Measurements from ENCODE around the gene HOPX. TPM values are rescaled to one million over a fixed set of nuclear protein-coding genes. Genes with fewer than 3 reads are reported as not detected.
"Not testable (repeated sequence)": the region's sequence is repeated elsewhere in the genome, so short reads cannot be mapped to it uniquely, and the experiment has no call there.

The HOPX gene
- polyA plus RNA-seq, 1 donor: 28.5 TPM

DNA sequence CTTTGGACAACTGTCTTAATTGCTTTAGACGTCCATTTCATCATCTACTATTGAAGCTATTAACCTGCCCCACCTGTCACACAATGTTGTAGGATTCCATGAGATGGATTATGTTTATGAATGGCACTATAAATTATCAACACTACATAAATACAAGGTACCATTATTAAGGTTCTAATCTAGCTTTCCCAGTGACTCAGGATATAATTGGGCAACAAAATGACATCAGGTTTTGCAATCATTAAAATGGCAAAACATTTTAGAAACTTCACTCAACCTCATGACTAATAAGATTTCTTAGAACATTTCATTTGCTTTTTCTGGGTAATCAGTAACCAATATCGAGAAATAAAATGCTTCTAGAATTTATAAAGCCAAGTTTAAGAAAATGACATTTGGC, 9.2 kb downstream of the HOPX start:
- DNase-seq: no peak
- WGBS (ENCODE audit: insufficient coverage, low lambda C conversion rate): 80% methylated on average over 1 of the region's 2 CpGs
- H3K4me1 ChIP-seq (ENCODE audit: control insufficient read depth, insufficient read depth, low read length): no peaks in the 10 kb centered on the region
- H3K27ac ChIP-seq (ENCODE audit: low read length): no peak overlapping the region
- H3K4me3 ChIP-seq (ENCODE audit: low read length): no peak overlapping the region
- H3K9me3 ChIP-seq (ENCODE audit: control insufficient read depth, low read depth, low read length): no peaks in the 10 kb centered on the region
- no peaks in the 10 kb centered on the region for H3K27me3 ChIP-seq (ENCODE audit: control insufficient read depth, insufficient read depth, low read length)
- H3K36me3 ChIP-seq (ENCODE audit: control insufficient read depth, insufficient read depth, low read length): no peaks in the 10 kb centered on the region

DNA sequence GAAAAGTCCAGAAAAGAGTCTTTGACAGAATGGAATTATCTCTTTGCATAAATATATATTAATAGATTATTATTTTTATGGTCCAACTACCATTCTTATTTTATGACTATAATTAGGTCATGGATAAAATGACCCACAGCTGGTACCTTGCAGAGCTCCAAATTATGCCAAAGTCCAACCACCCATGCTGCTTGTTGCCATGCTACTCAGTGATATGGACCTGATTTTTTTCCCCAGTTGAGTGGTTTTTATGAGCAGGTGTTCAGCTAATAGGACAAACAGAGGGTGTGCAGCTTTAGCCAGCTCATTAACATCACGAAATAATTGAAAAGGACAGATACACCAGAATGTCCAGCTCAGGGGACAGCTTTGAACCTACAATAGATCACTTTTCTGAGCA, 9.7 kb downstream of the HOPX start:
- no peaks in the 10 kb centered on the region for H3K9me3 ChIP-seq (ENCODE audit: control insufficient read depth, low read depth, low read length)
- H3K4me1 ChIP-seq (ENCODE audit: control insufficient read depth, insufficient read depth, low read length): no peaks in the 10 kb centered on the region
- no peak overlapping the region for H3K4me3 ChIP-seq (ENCODE audit: low read length)
- 20% methylated on average over 1 of the region's 1 CpG for WGBS (ENCODE audit: insufficient coverage, low lambda C conversion rate)
- H3K27ac ChIP-seq (ENCODE audit: low read length): no peak overlapping the region
- peak in 1 of 2 donors; percentile 24 for DNase-seq
- no peaks in the 10 kb centered on the region for H3K27me3 ChIP-seq (ENCODE audit: control insufficient read depth, insufficient read depth, low read length)
- H3K36me3 ChIP-seq (ENCODE audit: control insufficient read depth, insufficient read depth, low read length): no peaks in the 10 kb centered on the region

DNA sequence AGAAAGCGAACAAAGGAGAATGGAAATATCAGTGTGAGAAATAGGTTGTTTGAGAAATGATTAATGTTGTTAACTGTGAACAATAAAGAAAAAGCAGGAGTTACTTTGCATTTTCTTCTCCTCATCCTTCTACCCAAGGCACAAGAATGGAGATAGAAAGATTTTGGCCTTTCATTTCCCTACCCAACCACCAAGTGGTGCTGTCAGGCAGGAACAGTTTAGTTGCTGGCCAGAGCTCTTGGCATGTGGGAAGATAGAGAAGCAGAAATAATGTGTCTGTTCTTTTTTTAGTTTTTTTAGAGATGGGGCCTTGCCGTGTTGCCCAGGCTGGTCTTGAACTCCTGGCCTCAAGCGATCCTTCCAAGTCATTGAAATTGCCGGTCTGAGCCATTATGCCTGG, 12.8 kb downstream of the HOPX start:
- WGBS (ENCODE audit: insufficient coverage, low lambda C conversion rate): 100% methylated on average over 1 of the region's 4 CpGs
- no peak for DNase-seq

DNA sequence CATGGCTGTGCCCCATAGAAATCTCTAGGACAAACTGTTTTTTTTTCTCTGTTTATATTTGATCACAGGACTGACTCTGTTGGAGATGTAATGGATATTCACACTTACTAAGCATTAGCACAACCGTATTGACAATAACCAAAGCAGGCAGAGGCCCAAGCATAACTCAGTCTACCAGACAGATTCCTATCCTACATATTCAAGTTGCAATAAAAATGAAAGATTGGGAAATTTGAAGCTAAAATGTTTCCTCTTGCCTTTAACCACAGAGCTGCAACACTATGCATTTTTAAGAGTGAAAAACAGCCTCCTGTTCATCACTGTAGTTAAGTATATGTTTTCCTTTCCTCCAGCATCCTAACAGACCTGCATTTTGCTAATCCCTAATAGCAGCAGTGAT, 13.7 kb downstream of the HOPX start:
- not testable (repeated sequence) for H3K4me3 ChIP-seq (ENCODE audit: low read length); H3K4me1 ChIP-seq (ENCODE audit: control insufficient read depth, insufficient read depth, low read length); DNase-seq; H3K9me3 ChIP-seq (ENCODE audit: control insufficient read depth, low read depth, low read length); H3K27ac ChIP-seq (ENCODE audit: low read length); H3K27me3 ChIP-seq (ENCODE audit: control insufficient read depth, insufficient read depth, low read length); H3K36me3 ChIP-seq (ENCODE audit: control insufficient read depth, insufficient read depth, low read length)
- no CpG with 5 or more reads among the region's 1 CpG for whole genome bisulfite sequencing (ENCODE audit: insufficient coverage, low lambda C conversion rate)

More for the DNA sequence above, 12.8 kb downstream of the HOPX start:
- Histone ChIP-seq H3K4me3 (ENCODE audit: low read length) (no peak overlapping the region), H3K36me3 (ENCODE audit: control insufficient read depth, insufficient read depth, low read length) (no peaks in the 10 kb centered on the region), H3K27ac (ENCODE audit: low read length) (no peak overlapping the region), H3K9me3 (ENCODE audit: control insufficient read depth, low read depth, low read length) (no peaks in the 10 kb centered on the region), H3K4me1 (ENCODE audit: control insufficient read depth, insufficient read depth, low read length) (no peaks in the 10 kb centered on the region), H3K27me3 (ENCODE audit: control insufficient read depth, insufficient read depth, low read length) (no peaks in the 10 kb centered on the region)

DNA sequence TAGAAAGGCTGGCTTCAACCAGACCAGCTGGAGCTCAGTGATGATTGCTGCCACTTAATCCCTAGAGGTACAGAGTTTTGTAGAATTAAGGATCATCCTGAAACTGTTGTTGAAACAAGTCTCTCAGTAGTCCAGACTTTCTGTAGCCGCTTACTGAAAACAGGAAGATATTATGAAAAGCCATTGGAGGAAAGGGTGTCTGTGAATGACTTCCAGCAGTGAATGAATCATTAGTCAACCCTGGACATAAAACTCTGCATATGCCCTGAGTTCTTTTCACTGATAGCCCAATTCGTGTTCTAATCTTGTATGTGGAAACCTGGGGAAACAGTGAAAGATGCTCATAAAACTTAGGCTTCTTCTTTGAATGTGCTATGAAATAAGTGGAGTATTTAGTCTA, 14.8 kb downstream of the HOPX start:
- H3K4me1 ChIP-seq (ENCODE audit: control insufficient read depth, insufficient read depth, low read length): no peaks in the 10 kb centered on the region
- no peaks in the 10 kb centered on the region for H3K36me3 ChIP-seq (ENCODE audit: control insufficient read depth, insufficient read depth, low read length)
- no peak overlapping the region for H3K4me3 ChIP-seq (ENCODE audit: low read length)
- no peaks in the 10 kb centered on the region for H3K27me3 ChIP-seq (ENCODE audit: control insufficient read depth, insufficient read depth, low read length)
- no peak overlapping the region for H3K27ac ChIP-seq (ENCODE audit: low read length)
- 80% methylated on average over 1 of the region's 2 CpGs for WGBS (ENCODE audit: insufficient coverage, low lambda C conversion rate)
- DNase-seq: no peak
- H3K9me3 ChIP-seq (ENCODE audit: control insufficient read depth, low read depth, low read length): no peaks in the 10 kb centered on the region

DNA sequence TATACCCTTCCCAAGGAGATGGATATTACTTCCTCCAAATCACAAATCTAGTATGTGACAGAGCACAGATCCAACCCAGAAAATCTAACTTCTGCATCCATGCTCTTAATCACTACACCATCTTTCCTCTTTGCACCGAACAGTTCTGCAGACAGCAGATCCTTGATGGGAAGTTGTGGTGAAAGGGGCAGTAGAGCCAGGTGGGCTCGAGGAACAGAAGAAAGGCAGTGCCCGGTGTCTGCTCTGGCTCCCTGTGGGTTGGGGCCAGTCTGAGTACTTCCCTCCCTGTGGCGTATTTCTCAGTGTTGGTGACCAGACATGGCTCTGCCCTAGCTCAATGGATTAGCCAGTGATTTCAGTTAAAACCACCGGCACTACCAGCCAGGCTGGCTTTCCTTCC, 15.3 kb downstream of the HOPX start:
- Histone ChIP-seq H3K27me3 (ENCODE audit: control insufficient read depth, insufficient read depth, low read length) (no peaks in the 10 kb centered on the region), H3K36me3 (ENCODE audit: control insufficient read depth, insufficient read depth, low read length) (no peaks in the 10 kb centered on the region), H3K4me1 (ENCODE audit: control insufficient read depth, insufficient read depth, low read length) (no peaks in the 10 kb centered on the region), H3K27ac (ENCODE audit: low read length) (no peak overlapping the region), H3K9me3 (ENCODE audit: control insufficient read depth, low read depth, low read length) (no peaks in the 10 kb centered on the region), H3K4me3 (ENCODE audit: low read length) (no peak overlapping the region)
- no peak for DNase-seq
- no CpG with 5 or more reads among the region's 5 CpGs for WGBS (ENCODE audit: insufficient coverage, low lambda C conversion rate)

DNA sequence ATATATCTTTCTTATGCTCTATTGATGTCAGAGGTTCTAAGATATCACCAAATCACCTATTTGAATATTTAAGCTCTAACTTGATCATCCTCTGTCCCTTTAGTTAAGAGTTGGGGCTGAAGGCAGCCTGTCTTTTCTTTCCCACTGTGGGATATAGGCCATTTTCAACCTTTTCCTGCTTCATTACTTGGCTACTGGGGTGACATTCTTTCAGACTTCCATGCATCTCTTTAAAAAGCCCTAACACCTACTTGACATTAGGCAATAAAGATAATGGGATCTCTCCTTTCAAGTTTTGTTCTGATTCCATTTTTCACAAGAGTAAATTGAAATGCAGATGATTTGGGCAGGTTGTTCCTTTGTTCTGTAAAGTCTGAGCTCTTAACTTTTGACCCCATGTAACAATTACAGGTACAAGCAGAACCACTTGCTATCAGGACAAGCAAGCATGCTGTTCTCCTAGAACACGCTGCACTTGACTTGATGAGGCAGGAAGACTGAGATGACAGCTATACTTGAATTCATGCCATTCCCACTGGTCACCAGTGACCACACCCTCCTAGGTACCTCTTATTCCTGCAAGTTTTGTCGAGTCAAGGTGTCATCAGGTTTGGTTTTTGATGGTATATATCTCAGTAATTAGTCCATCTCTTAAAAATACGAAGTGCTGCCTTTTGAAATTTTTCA, 18.2 kb downstream of the HOPX start:
- no peak overlapping the region for H3K4me3 ChIP-seq (ENCODE audit: low read length)
- peaks cover 7% of the 10 kb centered on the region for H3K27me3 ChIP-seq (ENCODE audit: control insufficient read depth, insufficient read depth, low read length)
- DNase-seq: no peak
- H3K27ac ChIP-seq (ENCODE audit: low read length): no peak overlapping the region
- H3K4me1 ChIP-seq (ENCODE audit: control insufficient read depth, insufficient read depth, low read length): no peaks in the 10 kb centered on the region
- no peaks in the 10 kb centered on the region for H3K36me3 ChIP-seq (ENCODE audit: control insufficient read depth, insufficient read depth, low read length)
- H3K9me3 ChIP-seq (ENCODE audit: control insufficient read depth, low read depth, low read length): no peaks in the 10 kb centered on the region
- no CpG with 5 or more reads among the region's 3 CpGs for WGBS (ENCODE audit: insufficient coverage, low lambda C conversion rate)

DNA sequence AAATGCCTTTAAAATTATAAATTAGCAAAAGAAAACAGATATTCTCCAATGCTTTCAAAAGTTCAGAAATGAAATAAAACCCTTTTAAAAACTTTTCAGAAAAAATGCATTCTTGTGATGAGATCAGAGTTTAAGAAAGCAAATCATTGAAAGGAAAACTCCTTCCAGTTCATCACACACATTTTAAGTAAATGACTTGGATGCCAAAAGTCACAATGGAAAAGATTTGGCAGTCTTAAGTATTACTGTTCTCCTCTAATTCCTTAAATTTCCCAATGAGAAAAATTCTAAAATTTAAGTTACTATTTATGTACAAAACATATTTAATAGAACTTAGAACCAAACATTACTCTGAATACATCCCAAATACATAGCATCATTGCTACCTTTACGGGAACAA, 21.1 kb downstream of the HOPX start:
- Histone ChIP-seq H3K27me3 (ENCODE audit: control insufficient read depth, insufficient read depth, low read length) (peaks cover 35% of the 10 kb centered on the region), H3K9me3 (ENCODE audit: control insufficient read depth, low read depth, low read length) (peaks cover 2% of the 10 kb centered on the region), H3K4me1 (ENCODE audit: control insufficient read depth, insufficient read depth, low read length) (peaks cover 4% of the 10 kb centered on the region), H3K36me3 (ENCODE audit: control insufficient read depth, insufficient read depth, low read length) (no peaks in the 10 kb centered on the region), H3K4me3 (ENCODE audit: low read length) (no peak overlapping the region), H3K27ac (ENCODE audit: low read length) (no peak overlapping the region)
- DNase-seq: no peak
- WGBS (ENCODE audit: insufficient coverage, low lambda C conversion rate): 83% methylated on average over 1 of the region's 1 CpG

DNA sequence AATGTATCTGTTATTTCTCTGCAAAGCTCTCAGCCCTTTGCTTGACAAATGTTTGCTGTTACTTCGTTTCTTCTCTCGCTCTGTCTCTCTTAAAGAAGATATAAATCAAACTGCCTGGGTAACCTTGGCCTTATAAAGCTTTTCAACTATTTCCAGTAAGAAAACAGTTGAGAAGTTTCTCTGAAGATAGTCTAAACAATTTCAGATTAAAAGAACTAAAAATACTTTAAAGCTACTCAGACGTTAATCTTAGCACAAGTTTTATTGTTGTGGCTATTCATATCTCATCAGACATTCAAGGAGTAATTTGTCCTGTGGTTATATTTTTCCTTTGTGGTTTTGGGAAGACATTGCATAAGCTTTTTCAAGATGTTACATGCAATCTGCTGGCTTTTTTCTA, 22.6 kb downstream of the HOPX start:
- peaks cover 2% of the 10 kb centered on the region for H3K9me3 ChIP-seq (ENCODE audit: control insufficient read depth, low read depth, low read length)
- WGBS (ENCODE audit: insufficient coverage, low lambda C conversion rate): 60% methylated on average over 1 of the region's 3 CpGs
- DNase-seq: no peak
- H3K4me1 ChIP-seq (ENCODE audit: control insufficient read depth, insufficient read depth, low read length): peaks cover 4% of the 10 kb centered on the region
- H3K27ac ChIP-seq (ENCODE audit: low read length): no peak overlapping the region
- peaks cover 47% of the 10 kb centered on the region for H3K27me3 ChIP-seq (ENCODE audit: control insufficient read depth, insufficient read depth, low read length)
- H3K4me3 ChIP-seq (ENCODE audit: low read length): no peak overlapping the region
- H3K36me3 ChIP-seq (ENCODE audit: control insufficient read depth, insufficient read depth, low read length): no peaks in the 10 kb centered on the region

DNA sequence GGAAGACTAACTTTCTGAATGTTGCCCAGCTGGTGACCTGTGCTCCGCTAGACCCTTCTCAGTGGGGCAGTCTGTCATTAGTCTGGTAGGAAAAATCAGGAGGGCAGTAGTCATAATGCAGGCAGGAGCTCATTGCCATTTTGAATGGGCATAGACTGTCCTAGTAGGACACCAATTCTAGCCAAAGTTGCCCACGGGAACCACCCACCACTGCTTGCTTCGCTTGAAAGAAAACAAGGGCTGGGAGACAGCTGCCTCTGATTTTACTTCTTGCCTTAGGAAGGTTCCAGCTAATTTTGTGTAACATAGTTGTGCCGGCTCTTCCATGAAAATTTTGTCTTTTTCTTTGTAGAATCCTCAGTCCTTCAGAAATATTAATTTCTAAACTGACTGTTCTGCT, 23.3 kb downstream of the HOPX start:
- Histone ChIP-seq H3K4me3 (ENCODE audit: low read length) (no peak overlapping the region), H3K27me3 (ENCODE audit: control insufficient read depth, insufficient read depth, low read length) (peaks cover 49% of the 10 kb centered on the region), H3K4me1 (ENCODE audit: control insufficient read depth, insufficient read depth, low read length) (peaks cover 4% of the 10 kb centered on the region), H3K9me3 (ENCODE audit: control insufficient read depth, low read depth, low read length) (peaks cover 2% of the 10 kb centered on the region), H3K36me3 (ENCODE audit: control insufficient read depth, insufficient read depth, low read length) (no peaks in the 10 kb centered on the region), H3K27ac (ENCODE audit: low read length) (no peak overlapping the region)
- DNase-seq: no peak
- WGBS (ENCODE audit: insufficient coverage, low lambda C conversion rate): 100% methylated on average over 1 of the region's 4 CpGs

DNA sequence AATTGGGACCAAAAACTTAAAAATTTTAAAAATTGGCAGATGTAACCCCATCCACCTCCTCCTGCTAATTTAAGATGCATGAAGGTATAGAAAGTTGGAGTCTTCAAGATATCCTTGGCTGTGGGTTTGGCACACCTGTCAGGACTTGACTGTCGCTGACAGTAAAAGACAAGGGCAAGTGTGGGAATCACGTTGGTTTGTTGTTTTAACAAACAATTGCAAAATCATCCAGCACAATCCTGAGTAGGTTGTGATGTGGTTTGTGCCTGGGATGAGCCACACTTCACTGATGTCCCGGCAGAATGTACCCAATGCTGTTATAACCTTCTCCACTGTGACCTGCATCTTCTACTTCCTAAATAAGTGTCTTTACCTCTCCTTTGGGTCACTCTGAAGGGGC, 24.0 kb downstream of the HOPX start:
- peaks cover 49% of the 10 kb centered on the region for H3K27me3 ChIP-seq (ENCODE audit: control insufficient read depth, insufficient read depth, low read length)

More for the DNA sequence above, 24.0 kb downstream of the HOPX start:
- Histone ChIP-seq H3K4me1 (ENCODE audit: control insufficient read depth, insufficient read depth, low read length) (peaks cover 4% of the 10 kb centered on the region), H3K36me3 (ENCODE audit: control insufficient read depth, insufficient read depth, low read length) (no peaks in the 10 kb centered on the region), H3K9me3 (ENCODE audit: control insufficient read depth, low read depth, low read length) (peaks cover 2% of the 10 kb centered on the region), H3K27ac (ENCODE audit: low read length) (no peak overlapping the region), H3K4me3 (ENCODE audit: low read length) (no peak overlapping the region)
- no peak for DNase-seq
- WGBS (ENCODE audit: insufficient coverage, low lambda C conversion rate): no CpG with 5 or more reads among the region's 3 CpGs

Data from large intestine (tissue), 3 donors.